Lung (tissue), 12 donors: Measurements from ENCODE around the gene COL16A1. TPM values are rescaled to one million over a fixed set of nuclear protein-coding genes. Genes with fewer than 3 reads are reported as not detected.
A peak's percentile ranks its signal among the peaks of the same experiment; 100 is the strongest.

ENCODE experiments used
- ATAC-seq: fragments of 200-7000 bp; cut with Tn5 transposase; one replicate; pipeline ENCODE4 v1.9.1; 2020; ENCODE audit warnings: moderate number of reproducible peaks; ENCODE audit not compliant: insufficient read depth, low FRiP score
- DNase-seq, 3 donors: peaks; one replicate each; pipeline ENCODE4 v3.0.0-alpha.2; 2013 to 2017
- H3K27ac ChIP-seq, 2 donors: one replicate each; pipeline ENCODE4 v1.5.1; 2013; ENCODE audit warnings: mild to moderate bottlenecking in 2 of 2, moderate library complexity in 2 of 2, control low read depth in 1 of 2, inconsistent platforms in 1 of 2, low read depth in 1 of 2, low read length in 1 of 2
- H3K27me3 ChIP-seq, 3 donors: one replicate each; pipeline ENCODE4 v1.5.1; 2013; ENCODE audit warnings: low read length in 2 of 3; ENCODE audit not compliant: control insufficient read depth in 3 of 3, insufficient read depth in 3 of 3
- H3K36me3 ChIP-seq, 4 donors: one replicate each; pipeline ENCODE4 v1.5.1; 2013; ENCODE audit warnings: low read length in 4 of 4, mild to moderate bottlenecking in 1 of 4, moderate library complexity in 1 of 4; ENCODE audit not compliant: control insufficient read depth in 4 of 4, insufficient read depth in 4 of 4
- H3K4me1 ChIP-seq, 5 donors: one replicate each; pipeline ENCODE4 v1.5.1; 2013; ENCODE audit warnings: low read length in 5 of 5, mild to moderate bottlenecking in 2 of 5, moderate library complexity in 1 of 5; ENCODE audit not compliant: control insufficient read depth in 5 of 5, insufficient read depth in 5 of 5
- H3K4me3 ChIP-seq: one replicate; pipeline ENCODE4 v1.5.1; 2013; ENCODE audit warnings: mild to moderate bottlenecking, control low read depth, moderate library complexity
- H3K9ac ChIP-seq, 2 donors: one replicate each; pipeline ENCODE4 v1.5.1; 2013; ENCODE audit warnings: low read length in 2 of 2, control low read depth in 1 of 2; ENCODE audit not compliant: insufficient read depth in 1 of 2
- H3K9me3 ChIP-seq, 4 donors: one replicate each; pipeline ENCODE4 v1.5.1; 2013; ENCODE audit warnings: low read length in 3 of 4, mild to moderate bottlenecking in 1 of 4, moderate library complexity in 1 of 4; ENCODE audit not compliant: control insufficient read depth in 4 of 4, insufficient read depth in 3 of 4
- WGBS, 2 donors: extraction: QIAGEN DNeasy Blood & Tissue Kit; methylation state at CpG; one replicate each; pipeline ENCODE4 v1.1.7; 2013; 5-methylcytosine and 5-hydroxymethylcytosine counted together
- polyA plus RNA-seq, 2 donors: library from polyadenylated mRNA; stranded (reverse); fragments of 200-250 nt; gene quantifications; one replicate each; pipeline ENCODE4 v1.2.1, GENCODE V29; 2013
- total RNA-seq, 2 donors: library from RNA; depleted of rRNA in 1 of 2; stranded (reverse); fragments of >200 nt in 1 of 2; gene quantifications; one replicate each; pipeline ENCODE4 v1.2.1, GENCODE V29; 2014 to 2021
- TF ChIP-seq, protein P1 (sequence below): IDR thresholded peaks from 2 replicates; pipeline ENCODE4 v1.5.1; 2012; ENCODE audit warnings: mild to moderate bottlenecking; ENCODE audit errors: control extremely low read depth, extremely low read depth
- donor health status: control.
- donor health status: control.
- donor health status: Bipolar disorder and iron deficiency.
- donor health status: healthy.
- donor health status: DM: yes; HTN: yes; CAD: no.

COL16A1 gene
- total and polyA plus RNA-seq, 4 donors, result 16.5 to 83.2 (median 43.3) TPM

DNA sequence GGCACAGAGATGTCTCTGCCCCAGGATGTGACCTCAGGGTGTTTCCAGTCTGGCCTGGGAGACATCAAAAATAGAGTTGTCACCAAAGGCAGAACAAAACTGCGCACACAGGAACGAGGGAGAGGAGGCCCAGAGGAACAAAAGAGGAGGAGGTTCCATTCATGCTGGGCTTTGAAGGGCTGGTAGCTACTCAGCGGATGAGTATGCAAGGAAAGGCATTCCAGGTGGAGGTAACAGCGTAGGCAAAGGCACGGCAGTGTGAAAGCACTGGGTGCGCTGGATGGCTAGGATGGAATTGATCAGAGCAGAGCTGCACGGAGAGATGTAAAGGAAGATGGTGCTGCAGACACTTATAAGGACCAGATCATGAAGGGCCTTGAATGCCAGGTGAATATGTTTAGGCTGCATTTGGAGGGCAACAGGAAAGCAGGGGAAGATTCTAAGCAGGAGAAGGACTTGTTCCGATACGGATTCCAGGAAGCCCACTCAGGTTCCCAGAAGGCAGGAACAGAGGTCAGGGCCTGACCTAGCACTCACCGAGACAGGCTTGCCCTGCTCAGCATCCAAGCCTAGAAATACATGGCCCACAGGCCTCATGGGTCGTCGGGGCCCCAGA lies 6.3 kb downstream of the COL16A1 start:
- no peak for DNase-seq
- 84 to 89% methylated on average over 12 of the region's 12 CpGs for WGBS, 2 donors
- H3K9ac ChIP-seq, result no peak overlapping the region

DNA sequence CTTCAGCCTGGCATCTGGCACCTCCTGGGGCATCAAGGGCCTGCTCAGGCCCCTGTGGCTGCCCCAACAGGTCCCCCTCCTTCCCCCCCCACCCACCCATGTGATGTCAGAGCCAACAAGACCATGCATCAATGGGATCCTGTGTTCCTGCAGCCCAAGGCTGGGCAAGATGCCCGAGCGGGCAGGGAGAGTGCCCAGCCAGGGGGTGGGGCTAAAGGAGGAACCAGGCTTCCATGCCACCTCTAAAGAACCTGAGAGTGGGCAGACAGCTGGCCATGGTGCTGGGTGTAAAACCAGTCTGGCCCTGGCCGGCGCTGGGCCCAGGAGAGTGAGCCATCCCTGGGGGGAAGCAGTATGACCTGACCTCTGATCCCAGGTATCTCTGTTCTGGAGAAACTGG lies 7.6 kb downstream of the COL16A1 start:
- Histone ChIP-seq H3K27ac (no peak overlapping the region), H3K36me3 (peaks cover 0 to 51% (median 23%) of the 10 kb centered on the region in 4 donors), H3K4me1 (peaks cover 0 to 21% (median 7%) of the 10 kb centered on the region in 5 donors), H3K4me3 (no peak overlapping the region), H3K9me3 (no peaks in the 10 kb centered on the region), H3K9ac (no peak overlapping the region), H3K27me3 (no peaks in the 10 kb centered on the region)
- WGBS, 2 donors, result 75 to 84% methylated on average over 4 of the region's 4 CpGs
- DNase-seq (no peak), ATAC-seq (no peak)
- TF ChIP-seq, protein P1, sequence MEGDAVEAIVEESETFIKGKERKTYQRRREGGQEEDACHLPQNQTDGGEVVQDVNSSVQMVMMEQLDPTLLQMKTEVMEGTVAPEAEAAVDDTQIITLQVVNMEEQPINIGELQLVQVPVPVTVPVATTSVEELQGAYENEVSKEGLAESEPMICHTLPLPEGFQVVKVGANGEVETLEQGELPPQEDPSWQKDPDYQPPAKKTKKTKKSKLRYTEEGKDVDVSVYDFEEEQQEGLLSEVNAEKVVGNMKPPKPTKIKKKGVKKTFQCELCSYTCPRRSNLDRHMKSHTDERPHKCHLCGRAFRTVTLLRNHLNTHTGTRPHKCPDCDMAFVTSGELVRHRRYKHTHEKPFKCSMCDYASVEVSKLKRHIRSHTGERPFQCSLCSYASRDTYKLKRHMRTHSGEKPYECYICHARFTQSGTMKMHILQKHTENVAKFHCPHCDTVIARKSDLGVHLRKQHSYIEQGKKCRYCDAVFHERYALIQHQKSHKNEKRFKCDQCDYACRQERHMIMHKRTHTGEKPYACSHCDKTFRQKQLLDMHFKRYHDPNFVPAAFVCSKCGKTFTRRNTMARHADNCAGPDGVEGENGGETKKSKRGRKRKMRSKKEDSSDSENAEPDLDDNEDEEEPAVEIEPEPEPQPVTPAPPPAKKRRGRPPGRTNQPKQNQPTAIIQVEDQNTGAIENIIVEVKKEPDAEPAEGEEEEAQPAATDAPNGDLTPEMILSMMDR, result no peak

More for the DNA sequence above, 6.3 kb downstream of the COL16A1 start:
- TF ChIP-seq, protein P1, result no peak
- no peaks in the 10 kb centered on the region for H3K9me3 ChIP-seq
- H3K36me3 ChIP-seq, result peaks cover 0 to 51% (median 23%) of the 10 kb centered on the region in 4 donors
- no peaks in the 10 kb centered on the region for H3K27me3 ChIP-seq
- no peak overlapping the region for H3K4me3 ChIP-seq
- ATAC-seq, result no peak
- peaks cover 0 to 33% (median 8%) of the 10 kb centered on the region in 5 donors for H3K4me1 ChIP-seq
- no peak overlapping the region for H3K27ac ChIP-seq

DNA sequence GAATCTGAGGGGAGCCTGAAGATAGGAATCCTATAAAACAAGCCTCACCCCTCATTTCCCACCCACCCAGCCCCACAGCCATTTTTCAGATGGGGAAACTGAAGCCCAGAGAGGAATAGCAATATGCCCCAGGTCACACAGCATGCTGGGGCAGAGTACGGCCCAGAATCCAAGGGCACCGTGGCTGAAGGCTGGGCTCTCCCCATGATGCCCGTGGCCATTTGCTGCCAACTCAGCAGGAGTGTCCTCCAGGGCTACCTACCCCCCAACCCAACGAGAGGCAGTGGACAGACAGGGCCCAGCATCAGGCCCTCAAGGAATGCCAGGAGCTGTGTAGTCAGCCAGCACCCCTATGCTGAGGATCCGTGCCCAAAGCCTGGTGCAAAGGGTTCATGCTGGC lies 8.5 kb downstream of the COL16A1 start:
- TF ChIP-seq, protein P1, result no peak
- Histone ChIP-seq H3K4me1 (peaks cover 0 to 12% (median under 1%) of the 10 kb centered on the region in 5 donors), H3K4me3 (no peak overlapping the region), H3K9me3 (no peaks in the 10 kb centered on the region), H3K27ac (no peak overlapping the region), H3K9ac (no peak overlapping the region), H3K36me3 (peaks cover 0 to 49% (median 24%) of the 10 kb centered on the region in 4 donors), H3K27me3 (no peaks in the 10 kb centered on the region)
- no peak for DNase-seq
- ATAC-seq, result no peak
- 82 to 88% methylated on average over 5 of the region's 5 CpGs for WGBS, 2 donors

DNA sequence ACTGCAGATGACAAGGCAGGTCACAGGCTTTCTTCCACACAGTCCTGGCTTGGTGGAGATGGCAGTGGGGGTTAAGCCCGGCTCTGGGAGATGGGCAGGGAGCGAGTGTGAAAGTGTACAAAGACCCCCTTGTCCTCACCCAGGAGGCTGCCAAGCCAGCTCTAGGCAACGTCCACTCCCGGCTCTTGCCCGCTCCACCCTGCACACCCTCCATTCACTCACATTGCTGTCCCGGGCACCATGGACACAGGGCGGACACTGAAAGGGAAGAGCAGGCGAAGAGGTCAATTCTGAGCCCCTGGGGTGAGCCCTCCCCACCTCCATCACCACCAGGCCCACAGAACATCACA lies 8.9 kb downstream of the COL16A1 start:
- Histone ChIP-seq H3K4me3 (no peak overlapping the region), H3K9ac (peak overlapping the region in 1 of 2 donors; percentile 11), H3K4me1 (peaks cover 0 to 8% (median 0%) of the 10 kb centered on the region in 5 donors), H3K27ac (no peak overlapping the region), H3K27me3 (no peaks in the 10 kb centered on the region), H3K9me3 (no peaks in the 10 kb centered on the region), H3K36me3 (peaks cover 0 to 50% (median 24%) of the 10 kb centered on the region in 4 donors)
- TF ChIP-seq, protein P1, result no peak
- no peak for DNase-seq
- 89 to 92% methylated on average over 8 of the region's 8 CpGs for WGBS, 2 donors
- ATAC-seq, result no peak
